Retinal pigment epithelial cell (primary cell): ENCODE measurements around the gene SLC66A3.

Source experiments
- DNase-seq: peaks from one replicate; pipeline ENCODE4 v3.0.0-alpha.2; 2010; ENCODE audit warnings: low read depth
- H3K4me3 ChIP-seq: 2 replicates; pipeline ENCODE4 v1.5.1; 2011; ENCODE audit warnings: mild to moderate bottlenecking, low read length, control low read depth, moderate library complexity
- TF ChIP-seq, protein P1 (sequence below): conservative IDR thresholded peaks from 2 replicates; pipeline ENCODE4 v1.5.1; 2011; ENCODE audit warnings: low read depth, low read length, control low read depth, inconsistent platforms

SLC66A3 gene

GRCh38 chr2:11129598-11130449 lies 25.4 kb upstream of the SLC66A3 start:
- TF ChIP-seq, protein P1, sequence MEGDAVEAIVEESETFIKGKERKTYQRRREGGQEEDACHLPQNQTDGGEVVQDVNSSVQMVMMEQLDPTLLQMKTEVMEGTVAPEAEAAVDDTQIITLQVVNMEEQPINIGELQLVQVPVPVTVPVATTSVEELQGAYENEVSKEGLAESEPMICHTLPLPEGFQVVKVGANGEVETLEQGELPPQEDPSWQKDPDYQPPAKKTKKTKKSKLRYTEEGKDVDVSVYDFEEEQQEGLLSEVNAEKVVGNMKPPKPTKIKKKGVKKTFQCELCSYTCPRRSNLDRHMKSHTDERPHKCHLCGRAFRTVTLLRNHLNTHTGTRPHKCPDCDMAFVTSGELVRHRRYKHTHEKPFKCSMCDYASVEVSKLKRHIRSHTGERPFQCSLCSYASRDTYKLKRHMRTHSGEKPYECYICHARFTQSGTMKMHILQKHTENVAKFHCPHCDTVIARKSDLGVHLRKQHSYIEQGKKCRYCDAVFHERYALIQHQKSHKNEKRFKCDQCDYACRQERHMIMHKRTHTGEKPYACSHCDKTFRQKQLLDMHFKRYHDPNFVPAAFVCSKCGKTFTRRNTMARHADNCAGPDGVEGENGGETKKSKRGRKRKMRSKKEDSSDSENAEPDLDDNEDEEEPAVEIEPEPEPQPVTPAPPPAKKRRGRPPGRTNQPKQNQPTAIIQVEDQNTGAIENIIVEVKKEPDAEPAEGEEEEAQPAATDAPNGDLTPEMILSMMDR: peak; percentile 50
- no peak for DNase-seq
- peak overlapping the region; percentile 44 for H3K4me3 ChIP-seq

DNA sequence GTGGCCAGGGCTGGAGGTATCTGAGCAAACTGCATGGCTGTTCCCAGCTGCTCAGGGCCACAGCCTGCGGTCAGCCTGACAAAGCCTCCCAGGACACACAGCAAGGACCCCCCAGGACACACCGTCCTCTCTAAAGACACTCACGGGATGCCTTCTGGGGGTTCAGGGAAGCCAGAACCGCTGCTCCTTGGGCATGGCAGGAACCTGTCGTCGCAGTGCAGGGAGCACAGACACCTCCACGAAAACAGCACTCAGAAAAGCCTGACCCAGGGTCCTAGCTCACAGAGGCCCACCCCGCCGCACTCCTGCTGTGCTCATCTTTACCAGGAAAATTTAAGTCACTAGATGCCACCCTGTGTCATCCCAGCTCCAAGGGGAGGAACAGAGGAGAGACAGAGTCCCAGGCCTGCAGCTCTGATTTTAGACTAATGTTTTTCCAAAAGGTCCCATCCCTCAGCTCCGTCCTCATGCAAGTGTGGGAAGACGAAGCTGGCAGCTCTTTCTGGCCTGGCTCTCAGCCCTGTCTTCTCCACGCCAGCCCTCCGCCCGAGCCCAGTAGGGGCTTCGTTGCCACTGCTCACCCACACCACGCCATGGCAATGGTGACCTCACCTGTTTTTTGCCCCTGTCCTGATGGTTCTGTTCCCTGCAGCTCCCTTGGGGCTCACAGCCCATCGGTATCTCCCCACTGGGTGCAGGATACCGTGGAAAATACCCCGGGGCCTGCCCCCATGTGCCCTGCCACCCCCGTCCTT lies 23.9 kb upstream of the SLC66A3 start:
- TF ChIP-seq, protein P1: no peak
- no peak overlapping the region for H3K4me3 ChIP-seq
- no peak for DNase-seq

GRCh38 chr2:11132036-11132671 lies 23.1 kb upstream of the SLC66A3 start:
- H3K4me3 ChIP-seq: no peak overlapping the region
- DNase-seq: no peak
- TF ChIP-seq, protein P1: no peak

GRCh38 chr2:11133238-11133935 lies 21.9 kb upstream of the SLC66A3 start:
- no peak for DNase-seq
- H3K4me3 ChIP-seq: peak overlapping the region; percentile 63
- TF ChIP-seq, protein P1: no peak

- DNase-seq: no peak
- peak overlapping the region; percentile 63 for H3K4me3 ChIP-seq
- TF ChIP-seq, protein P1: no peak
Observed at GRCh38 chr2:11133936-11134320, 21.3 kb upstream of the SLC66A3 start.

- no peak overlapping the region for H3K4me3 ChIP-seq
- DNase-seq: no peak
- TF ChIP-seq, protein P1: no peak
Observed at GRCh38 chr2:11134349-11134748, 20.9 kb upstream of the SLC66A3 start.
